ENCODE measurements around the gene ZFPM1.

Gene ZFPM1

GRCh38 chr16:88497561-88498462 is 44.7 kb downstream of the ZFPM1 start:
- DNase-seq (ENCODE audit: low read depth in 3 of 3), result no peak

- DNase-seq (ENCODE audit: low read depth in 3 of 3), result no peak
These were observed 45.6 kb downstream of the ZFPM1 start for GRCh38 chr16:88498576-88499208.

- no peak for DNase-seq (ENCODE audit: low read depth in 3 of 3)
These were observed 46.2 kb downstream of the ZFPM1 start for GRCh38 chr16:88499292-88499691.

- DNase-seq (ENCODE audit: low read depth in 3 of 3), result no peak
These were observed 46.8 kb downstream of the ZFPM1 start for GRCh38 chr16:88499836-88500251.

GRCh38 chr16:88500255-88500661 is 47.2 kb downstream of the ZFPM1 start:
- DNase-seq (ENCODE audit: low read depth in 3 of 3), result no peak

- no peak for DNase-seq (ENCODE audit: low read depth in 3 of 3)
These were observed 49.3 kb downstream of the ZFPM1 start for GRCh38 chr16:88502371-88502770.

GRCh38 chr16:88502776-88503280 is 49.7 kb downstream of the ZFPM1 start:
- DNase-seq (ENCODE audit: low read depth in 3 of 3), result no peak

- no peak for DNase-seq (ENCODE audit: low read depth in 3 of 3)
These were observed 50.3 kb downstream of the ZFPM1 start for GRCh38 chr16:88503374-88503770.

GRCh38 chr16:88503771-88504488 is 50.9 kb downstream of the ZFPM1 start:
- DNase-seq (ENCODE audit: low read depth in 3 of 3), result no peak

GRCh38 chr16:88504489-88505404 is 51.7 kb downstream of the ZFPM1 start:
- DNase-seq (ENCODE audit: low read depth in 3 of 3), result no peak

GRCh38 chr16:88505405-88506082 is 52.5 kb downstream of the ZFPM1 start:
- DNase-seq (ENCODE audit: low read depth in 3 of 3), result peak; percentile 12 to 60 (median 27)

GRCh38 chr16:88506723-88507122 is 53.6 kb downstream of the ZFPM1 start:
- DNase-seq (ENCODE audit: low read depth in 3 of 3), result no peak

GRCh38 chr16:88507231-88507743 is 54.2 kb downstream of the ZFPM1 start:
- DNase-seq (ENCODE audit: low read depth in 3 of 3), result no peak

- no peak for DNase-seq (ENCODE audit: low read depth in 3 of 3)
These were observed 55.3 kb downstream of the ZFPM1 start for GRCh38 chr16:88508376-88508867.

- no peak for DNase-seq (ENCODE audit: low read depth in 3 of 3)
These were observed 56.0 kb downstream of the ZFPM1 start for GRCh38 chr16:88508868-88509748.

GRCh38 chr16:88509749-88510069 is 56.6 kb downstream of the ZFPM1 start:
- no peak for DNase-seq (ENCODE audit: low read depth in 3 of 3)

GRCh38 chr16:88510091-88510994 is 57.3 kb downstream of the ZFPM1 start:
- no peak for DNase-seq (ENCODE audit: low read depth in 3 of 3)

GRCh38 chr16:88511060-88511459 is 58.0 kb downstream of the ZFPM1 start:
- no peak for DNase-seq (ENCODE audit: low read depth in 3 of 3)

All from stimulated activated CD4-positive, alpha-beta T cell treated with anti-CD3 and anti-CD28 coated beads, TNF-alpha, amount 100 ng/mL, for 24 hours (primary cell).